Fibroblast of the aortic adventitia (primary cell): ENCODE measurements around the gene MYO16. TPM values are rescaled to one million over a fixed set of nuclear protein-coding genes. Genes with fewer than 3 reads are reported as not detected.

Source experiments
- DNase-seq: peaks from one replicate; pipeline ENCODE4 v3.0.0-alpha.2; 2010; ENCODE audit warnings: low read depth
- H3K4me3 ChIP-seq: 2 replicates; pipeline ENCODE4 v1.5.1; 2011; ENCODE audit warnings: low read depth, mild to moderate bottlenecking, control low read depth, low read length, moderate library complexity
- CTCF ChIP-seq: IDR thresholded peaks from 2 replicates; pipeline ENCODE4 v1.5.1; 2011; ENCODE audit warnings: mild to moderate bottlenecking, low read length, control low read depth, inconsistent platforms; ENCODE audit not compliant: insufficient read depth
- total RNA-seq: library from RNA; depleted of rRNA; stranded (reverse); fragments of >200 nt; gene quantifications from 2 replicates; pipeline ENCODE4 v1.2.3, GENCODE V29; 2012; ENCODE audit warnings: low replicate concordance

Gene MYO16
- total RNA-seq, 1 donor: under 0.01 TPM

- no peak for TF ChIP-seq CTCF
- DNase-seq: no peak
- no peak overlapping the region for H3K4me3 ChIP-seq
These were observed 118.4 kb downstream of the MYO16 start for GRCh38 chr13:108747843-108748242.

- no peak for TF ChIP-seq CTCF
- no peak overlapping the region for H3K4me3 ChIP-seq
- no peak for DNase-seq
These were observed 122.9 kb downstream of the MYO16 start for GRCh38 chr13:108752276-108752675.

- no peak overlapping the region for H3K4me3 ChIP-seq
- no peak for DNase-seq
- TF ChIP-seq CTCF: no peak
These were observed 125.7 kb downstream of the MYO16 start for GRCh38 chr13:108755083-108755482.

GRCh38 chr13:108760129-108760528 lies 130.7 kb downstream of the MYO16 start:
- H3K4me3 ChIP-seq: no peak overlapping the region
- TF ChIP-seq CTCF: no peak

GRCh38 chr13:108760541-108760940 lies 131.1 kb downstream of the MYO16 start:
- no peak for DNase-seq
- TF ChIP-seq CTCF: no peak
- no peak overlapping the region for H3K4me3 ChIP-seq

More at GRCh38 chr13:108760129-108760528, 130.7 kb downstream of the MYO16 start:
- no peak for DNase-seq

- no peak for DNase-seq
- H3K4me3 ChIP-seq: no peak overlapping the region
- no peak for TF ChIP-seq CTCF
These were observed 138.6 kb downstream of the MYO16 start for GRCh38 chr13:108768035-108768434.
